ENCODE data around the gene CDK16. TPM values are rescaled to one million over a fixed set of nuclear protein-coding genes. Genes with fewer than 3 reads are reported as not detected.

Gene CDK16
- total and polyA plus RNA-seq, 4 donors, result 76.6 to 216 (median 139) TPM

DNA sequence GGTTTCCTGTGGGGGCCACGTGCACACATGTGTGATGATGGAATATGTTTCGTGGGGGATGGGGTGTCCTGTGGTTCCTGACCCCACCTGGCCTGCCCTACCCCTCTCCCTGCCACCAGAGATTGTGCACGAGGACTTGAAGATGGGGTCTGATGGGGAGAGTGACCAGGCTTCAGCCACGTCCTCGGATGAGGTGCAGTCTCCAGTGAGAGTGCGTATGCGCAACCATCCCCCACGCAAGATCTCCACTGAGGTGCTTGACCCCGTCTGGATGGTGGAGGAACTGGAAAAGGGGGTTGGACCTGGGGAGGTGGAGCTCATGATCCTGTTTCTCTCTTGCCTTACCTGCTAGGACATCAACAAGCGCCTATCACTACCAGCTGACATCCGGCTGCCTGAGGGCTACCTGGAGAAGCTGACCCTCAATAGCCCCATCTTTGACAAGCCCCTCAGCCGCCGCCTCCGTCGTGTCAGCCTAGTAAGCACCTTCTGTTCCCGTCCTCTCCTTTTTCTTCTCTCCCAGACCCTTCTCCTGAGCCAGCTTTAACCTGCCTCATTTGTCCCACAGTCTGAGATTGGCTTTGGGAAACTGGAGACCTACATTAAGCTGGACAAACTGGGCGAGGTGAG, 5.9 kb downstream of the CDK16 start:
- H3K9me3 ChIP-seq (ENCODE audit: control insufficient read depth, insufficient read depth, low read length), result no peaks in the 10 kb centered on the region
- 98% methylated on average over 11 of the region's 17 CpGs for WGBS (ENCODE audit: insufficient coverage)
- H3K4me1 ChIP-seq (ENCODE audit: control insufficient read depth, insufficient read depth, low read length), result peaks cover 11% of the 10 kb centered on the region
- H3K36me3 ChIP-seq (ENCODE audit: control insufficient read depth, insufficient read depth, low read length), result peaks cover 63% of the 10 kb centered on the region
- H3K27me3 ChIP-seq (ENCODE audit: control insufficient read depth, insufficient read depth, low read length), result peaks cover 3% of the 10 kb centered on the region
- DNase-seq (ENCODE audit: low read depth in 4 of 6, low spot score in 6 of 6), result no peak
- H3K27ac ChIP-seq (ENCODE audit: low read depth, low read length), result no peak overlapping the region
- H3K4me3 ChIP-seq (ENCODE audit: low read depth, low read length), result no peak overlapping the region

- no peak for DNase-seq (ENCODE audit: low read depth in 4 of 6, low spot score in 6 of 6)
- Histone ChIP-seq H3K4me3 (ENCODE audit: low read depth, low read length) (no peak overlapping the region), H3K36me3 (ENCODE audit: control insufficient read depth, insufficient read depth, low read length) (peaks cover 67% of the 10 kb centered on the region), H3K27ac (ENCODE audit: low read depth, low read length) (no peak overlapping the region), H3K9me3 (ENCODE audit: control insufficient read depth, insufficient read depth, low read length) (no peaks in the 10 kb centered on the region), H3K4me1 (ENCODE audit: control insufficient read depth, insufficient read depth, low read length) (peaks cover 7% of the 10 kb centered on the region), H3K27me3 (ENCODE audit: control insufficient read depth, insufficient read depth, low read length) (peaks cover 6% of the 10 kb centered on the region)
- WGBS (ENCODE audit: insufficient coverage), result 92% methylated on average over 3 of the region's 4 CpGs
Observed at GRCh38 chrX:47224896-47225290, 6.4 kb downstream of the CDK16 start.

- Histone ChIP-seq H3K27me3 (ENCODE audit: control insufficient read depth, insufficient read depth, low read length) (peaks cover 6% of the 10 kb centered on the region), H3K9me3 (ENCODE audit: control insufficient read depth, insufficient read depth, low read length) (no peaks in the 10 kb centered on the region), H3K36me3 (ENCODE audit: control insufficient read depth, insufficient read depth, low read length) (peaks cover 67% of the 10 kb centered on the region), H3K4me1 (ENCODE audit: control insufficient read depth, insufficient read depth, low read length) (no peaks in the 10 kb centered on the region), H3K4me3 (ENCODE audit: low read depth, low read length) (no peak overlapping the region), H3K27ac (ENCODE audit: low read depth, low read length) (no peak overlapping the region)
- 93% methylated on average over 5 of the region's 6 CpGs for WGBS (ENCODE audit: insufficient coverage)
- no peak for DNase-seq (ENCODE audit: low read depth in 4 of 6, low spot score in 6 of 6)
Observed at GRCh38 chrX:47226071-47226470, 7.6 kb downstream of the CDK16 start.

GRCh38 chrX:47226531-47227333, 8.3 kb downstream of the CDK16 start:
- no peak for DNase-seq (ENCODE audit: low read depth in 4 of 6, low spot score in 6 of 6)
- Histone ChIP-seq H3K4me1 (ENCODE audit: control insufficient read depth, insufficient read depth, low read length) (no peaks in the 10 kb centered on the region), H3K9me3 (ENCODE audit: control insufficient read depth, insufficient read depth, low read length) (no peaks in the 10 kb centered on the region), H3K36me3 (ENCODE audit: control insufficient read depth, insufficient read depth, low read length) (peaks cover 63% of the 10 kb centered on the region), H3K27ac (ENCODE audit: low read depth, low read length) (no peak overlapping the region), H3K27me3 (ENCODE audit: control insufficient read depth, insufficient read depth, low read length) (peaks cover 6% of the 10 kb centered on the region), H3K4me3 (ENCODE audit: low read depth, low read length) (no peak overlapping the region)
- WGBS (ENCODE audit: insufficient coverage), result 91% methylated on average over 7 of the region's 19 CpGs

- Histone ChIP-seq H3K4me3 (ENCODE audit: low read depth, low read length) (no peak overlapping the region), H3K36me3 (ENCODE audit: control insufficient read depth, insufficient read depth, low read length) (peaks cover 61% of the 10 kb centered on the region), H3K27me3 (ENCODE audit: control insufficient read depth, insufficient read depth, low read length) (peaks cover 6% of the 10 kb centered on the region), H3K4me1 (ENCODE audit: control insufficient read depth, insufficient read depth, low read length) (no peaks in the 10 kb centered on the region), H3K9me3 (ENCODE audit: control insufficient read depth, insufficient read depth, low read length) (no peaks in the 10 kb centered on the region), H3K27ac (ENCODE audit: low read depth, low read length) (no peak overlapping the region)
- WGBS (ENCODE audit: insufficient coverage), result 97% methylated on average over 6 of the region's 9 CpGs
- DNase-seq (ENCODE audit: low read depth in 4 of 6, low spot score in 6 of 6), result no peak
Observed at GRCh38 chrX:47227334-47227583, 8.8 kb downstream of the CDK16 start.

DNA sequence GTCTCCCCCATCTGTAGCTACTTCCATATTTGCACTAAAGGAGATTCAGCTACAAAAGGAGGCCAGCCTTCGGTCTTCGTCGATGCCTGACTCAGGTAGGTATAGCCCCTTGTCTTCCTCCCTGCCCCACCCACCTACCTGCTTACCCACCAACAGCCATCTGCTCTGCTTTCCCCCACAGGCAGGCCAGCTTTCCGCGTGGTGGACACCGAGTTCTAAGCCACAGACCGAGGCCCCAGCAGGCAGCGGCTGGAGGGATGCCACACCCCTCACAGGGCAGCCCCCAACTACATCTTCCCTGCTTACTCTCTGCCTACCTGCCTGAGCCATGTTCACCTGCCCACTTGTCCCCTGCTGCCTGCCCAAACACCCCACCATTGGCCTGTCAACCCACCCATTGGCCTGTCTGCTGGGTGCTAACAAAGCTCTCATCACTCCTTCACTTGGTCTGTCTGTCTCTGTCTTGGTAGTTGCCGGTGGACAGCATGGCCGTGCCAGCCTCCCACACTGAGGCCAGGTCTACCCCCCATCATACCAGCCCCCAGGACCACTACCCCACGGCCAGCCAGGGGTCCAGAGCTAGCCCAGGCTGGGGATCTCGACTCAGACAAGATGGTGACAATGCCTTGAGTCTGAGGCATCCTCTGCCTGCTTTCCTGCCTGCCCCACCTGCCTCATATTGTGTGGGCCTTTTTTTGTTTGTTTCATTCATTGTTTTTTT, 10.2 kb downstream of the CDK16 start:
- Histone ChIP-seq H3K27ac (ENCODE audit: low read depth, low read length) (no peak overlapping the region), H3K4me1 (ENCODE audit: control insufficient read depth, insufficient read depth, low read length) (peaks cover 7% of the 10 kb centered on the region), H3K9me3 (ENCODE audit: control insufficient read depth, insufficient read depth, low read length) (no peaks in the 10 kb centered on the region), H3K27me3 (ENCODE audit: control insufficient read depth, insufficient read depth, low read length) (peaks cover 15% of the 10 kb centered on the region), H3K4me3 (ENCODE audit: low read depth, low read length) (no peak overlapping the region), H3K36me3 (ENCODE audit: control insufficient read depth, insufficient read depth, low read length) (peaks cover 51% of the 10 kb centered on the region)
- DNase-seq (ENCODE audit: low read depth in 4 of 6, low spot score in 6 of 6), result no peak
- 93% methylated on average over 11 of the region's 12 CpGs for WGBS (ENCODE audit: insufficient coverage)

DNA sequence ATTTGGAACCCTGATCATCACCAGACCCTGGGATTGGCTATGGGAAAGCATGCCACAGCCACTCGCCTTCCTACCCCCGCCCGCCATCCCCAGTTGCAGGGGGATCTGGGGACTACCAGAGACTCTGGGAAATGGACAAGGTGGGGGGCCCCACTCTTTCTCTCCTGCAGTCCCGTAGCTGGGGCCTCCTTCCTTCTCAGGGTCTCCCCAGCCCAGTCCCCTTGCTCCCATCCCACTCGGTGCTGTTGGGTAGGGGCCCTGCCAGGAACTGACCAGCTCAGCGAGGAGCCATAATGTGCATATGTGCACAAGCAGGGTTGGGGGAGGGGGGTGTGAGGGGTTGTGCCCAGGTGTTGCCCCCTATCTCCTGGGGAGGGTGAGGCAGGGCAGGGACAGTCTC, 10.9 kb downstream of the CDK16 start:
- H3K27ac ChIP-seq (ENCODE audit: low read depth, low read length), result no peak overlapping the region
- WGBS (ENCODE audit: insufficient coverage), result 86% methylated on average over 4 of the region's 6 CpGs
- H3K4me1 ChIP-seq (ENCODE audit: control insufficient read depth, insufficient read depth, low read length), result peaks cover 7% of the 10 kb centered on the region
- DNase-seq (ENCODE audit: low read depth in 4 of 6, low spot score in 6 of 6), result no peak
- peaks cover 44% of the 10 kb centered on the region for H3K36me3 ChIP-seq (ENCODE audit: control insufficient read depth, insufficient read depth, low read length)
- H3K4me3 ChIP-seq (ENCODE audit: low read depth, low read length), result no peak overlapping the region
- peaks cover 16% of the 10 kb centered on the region for H3K27me3 ChIP-seq (ENCODE audit: control insufficient read depth, insufficient read depth, low read length)
- no peaks in the 10 kb centered on the region for H3K9me3 ChIP-seq (ENCODE audit: control insufficient read depth, insufficient read depth, low read length)

DNA sequence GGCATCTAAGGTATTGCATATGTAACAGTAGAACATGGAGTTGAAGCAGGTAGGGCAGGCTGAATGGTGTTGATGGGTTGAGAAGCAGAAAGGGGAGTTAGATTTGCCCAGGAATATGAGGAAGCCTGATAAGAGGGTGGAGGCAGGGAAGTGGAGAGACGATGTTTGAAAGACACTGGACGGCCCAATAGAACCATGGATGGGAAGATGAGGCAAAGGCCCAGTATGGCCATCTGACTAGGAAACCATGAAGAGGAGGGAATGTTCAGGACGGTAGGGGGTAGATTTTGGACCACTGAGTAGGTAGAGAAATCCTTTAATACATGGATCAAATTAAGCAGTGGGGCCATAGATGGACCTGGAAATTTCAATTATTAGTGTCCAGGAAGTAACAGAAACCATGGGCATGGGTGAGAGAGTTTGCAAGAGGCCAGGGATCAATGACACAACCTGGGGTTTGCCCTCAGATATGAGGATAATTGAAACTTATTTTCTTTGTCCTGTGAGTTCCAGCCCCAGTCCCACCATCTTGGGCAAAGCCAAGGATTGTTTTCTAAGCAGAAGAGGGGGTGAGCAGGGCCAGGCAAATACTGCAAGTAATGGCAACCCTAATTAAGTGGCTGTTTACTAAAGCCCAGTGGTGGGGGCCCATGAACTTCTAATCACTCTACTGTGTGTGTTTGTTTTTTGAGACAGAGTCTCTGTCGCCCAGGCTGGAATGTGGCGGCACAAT, 11.8 kb downstream of the CDK16 start:
- DNase-seq (ENCODE audit: low read depth in 4 of 6, low spot score in 6 of 6), result no peak
- H3K27ac ChIP-seq (ENCODE audit: low read depth, low read length), result no peak overlapping the region
- no peak overlapping the region for H3K4me3 ChIP-seq (ENCODE audit: low read depth, low read length)
- H3K36me3 ChIP-seq (ENCODE audit: control insufficient read depth, insufficient read depth, low read length), result peaks cover 35% of the 10 kb centered on the region
- peaks cover 7% of the 10 kb centered on the region for H3K4me1 ChIP-seq (ENCODE audit: control insufficient read depth, insufficient read depth, low read length)
- WGBS (ENCODE audit: insufficient coverage), result 91% methylated on average over 4 of the region's 5 CpGs
- peaks cover 16% of the 10 kb centered on the region for H3K27me3 ChIP-seq (ENCODE audit: control insufficient read depth, insufficient read depth, low read length)
- H3K9me3 ChIP-seq (ENCODE audit: control insufficient read depth, insufficient read depth, low read length), result no peaks in the 10 kb centered on the region

DNA sequence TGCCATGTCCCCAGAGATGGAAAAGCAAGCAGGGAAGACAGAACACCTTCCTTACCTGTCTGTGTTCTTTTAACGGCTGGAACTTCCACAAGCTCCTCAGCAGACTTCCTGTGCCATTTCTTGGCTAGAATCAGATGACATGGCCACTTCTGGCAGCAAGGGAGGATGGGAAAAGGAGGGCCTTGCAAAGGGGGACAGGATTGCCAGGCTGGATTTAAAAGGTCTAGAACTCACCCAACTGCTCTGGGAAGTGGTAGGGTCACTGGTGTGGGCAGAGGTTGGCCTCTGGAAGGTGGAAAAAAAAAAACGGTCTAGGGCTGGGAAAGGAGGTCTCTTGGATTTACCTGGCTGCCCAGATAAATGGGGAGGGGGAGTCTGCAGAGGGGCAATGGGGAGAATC, 12.7 kb downstream of the CDK16 start:
- Histone ChIP-seq H3K9me3 (ENCODE audit: control insufficient read depth, insufficient read depth, low read length) (no peaks in the 10 kb centered on the region), H3K27ac (ENCODE audit: low read depth, low read length) (no peak overlapping the region), H3K27me3 (ENCODE audit: control insufficient read depth, insufficient read depth, low read length) (peaks cover 16% of the 10 kb centered on the region), H3K4me1 (ENCODE audit: control insufficient read depth, insufficient read depth, low read length) (peaks cover 7% of the 10 kb centered on the region), H3K36me3 (ENCODE audit: control insufficient read depth, insufficient read depth, low read length) (peaks cover 26% of the 10 kb centered on the region), H3K4me3 (ENCODE audit: low read depth, low read length) (no peak overlapping the region)
- DNase-seq (ENCODE audit: low read depth in 4 of 6, low spot score in 6 of 6), result no peak
- WGBS (ENCODE audit: insufficient coverage), result 67% methylated on average over 1 of the region's 2 CpGs
